Duodenal mucosa (tissue), 2 donors: ENCODE results near the gene ABLIM2.

Experiments
- H3K27ac ChIP-seq: one replicate; pipeline ENCODE4 v1.7.0; 2013; ENCODE audit warnings: low read depth, low read length
- H3K27me3 ChIP-seq, 2 donors: one replicate each; pipeline ENCODE4 v1.7.0; 2013; ENCODE audit warnings: low read length in 2 of 2, control low read depth in 1 of 2; ENCODE audit not compliant: insufficient read depth in 2 of 2, control insufficient read depth in 1 of 2
- H3K36me3 ChIP-seq, 2 donors: one replicate each; pipeline ENCODE4 v1.7.0; 2013; ENCODE audit warnings: low read length in 2 of 2, control low read depth in 1 of 2; ENCODE audit not compliant: insufficient read depth in 2 of 2, control insufficient read depth in 1 of 2
- H3K4me1 ChIP-seq, 2 donors: one replicate each; pipeline ENCODE4 v1.7.0; 2013; ENCODE audit warnings: low read length in 2 of 2, control low read depth in 1 of 2; ENCODE audit not compliant: insufficient read depth in 2 of 2, control insufficient read depth in 1 of 2
- H3K4me3 ChIP-seq, 2 donors: one replicate each; pipeline ENCODE4 v1.7.0; 2013; ENCODE audit warnings: low read length in 2 of 2, low read depth in 1 of 2
- H3K9ac ChIP-seq, 2 donors: one replicate each; pipeline ENCODE4 v1.7.0; 2013; ENCODE audit warnings: low read length in 2 of 2, low read depth in 1 of 2
- H3K9me3 ChIP-seq, 2 donors: one replicate each; pipeline ENCODE4 v1.7.0; 2013; ENCODE audit warnings: low read length in 2 of 2, control low read depth in 1 of 2; ENCODE audit not compliant: control insufficient read depth in 1 of 2

ABLIM2 gene

DNA sequence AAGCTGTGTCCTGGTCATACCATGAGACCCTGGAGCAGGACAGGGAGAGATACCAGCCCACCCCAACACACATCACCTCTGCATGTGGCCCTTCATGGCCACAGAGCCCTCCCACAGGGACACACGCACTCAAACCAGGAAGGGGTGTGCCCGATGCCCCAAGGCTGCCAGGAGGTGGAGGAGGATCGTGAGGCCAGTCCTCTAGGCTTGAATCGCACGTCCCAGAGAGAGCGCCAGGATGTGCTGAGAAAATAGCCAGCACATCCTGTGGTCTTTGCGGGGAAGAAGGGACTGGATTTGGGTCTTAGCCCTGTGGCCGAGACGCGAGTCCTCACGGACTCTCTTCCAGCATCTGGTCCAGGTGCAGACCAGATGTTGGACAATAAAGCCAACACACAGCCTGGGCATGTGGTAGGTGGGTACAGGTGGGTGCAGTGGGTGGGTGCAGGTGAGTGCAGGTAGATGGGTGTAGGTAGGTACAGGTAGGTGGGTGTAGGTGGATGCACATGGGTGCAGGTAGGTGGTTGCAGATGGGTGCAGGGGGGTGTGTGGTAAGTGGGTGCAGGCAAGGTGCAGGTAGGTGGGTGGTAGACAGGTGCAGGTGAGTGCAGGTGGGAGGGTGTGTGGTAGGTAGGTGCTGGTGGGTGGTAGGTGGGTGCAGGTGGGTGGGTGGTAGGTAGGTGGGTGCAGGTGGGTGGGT is 124.6 kb downstream of the ABLIM2 start:
- H3K27ac ChIP-seq = no peak overlapping the region
- H3K9ac ChIP-seq = no peak overlapping the region
- no peaks in the 10 kb centered on the region for H3K9me3 ChIP-seq
- H3K36me3 ChIP-seq = no peaks in the 10 kb centered on the region
- H3K4me1 ChIP-seq = no peaks in the 10 kb centered on the region
- H3K27me3 ChIP-seq = no peaks in the 10 kb centered on the region
- no peak overlapping the region for H3K4me3 ChIP-seq

GRCh38 chr4:8033067-8033755 is 125.4 kb downstream of the ABLIM2 start:
- H3K9me3 ChIP-seq = no peaks in the 10 kb centered on the region
- no peaks in the 10 kb centered on the region for H3K4me1 ChIP-seq
- no peak overlapping the region for H3K27ac ChIP-seq
- no peaks in the 10 kb centered on the region for H3K27me3 ChIP-seq
- H3K36me3 ChIP-seq = no peaks in the 10 kb centered on the region
- H3K9ac ChIP-seq = no peak overlapping the region
- H3K4me3 ChIP-seq = no peak overlapping the region

DNA sequence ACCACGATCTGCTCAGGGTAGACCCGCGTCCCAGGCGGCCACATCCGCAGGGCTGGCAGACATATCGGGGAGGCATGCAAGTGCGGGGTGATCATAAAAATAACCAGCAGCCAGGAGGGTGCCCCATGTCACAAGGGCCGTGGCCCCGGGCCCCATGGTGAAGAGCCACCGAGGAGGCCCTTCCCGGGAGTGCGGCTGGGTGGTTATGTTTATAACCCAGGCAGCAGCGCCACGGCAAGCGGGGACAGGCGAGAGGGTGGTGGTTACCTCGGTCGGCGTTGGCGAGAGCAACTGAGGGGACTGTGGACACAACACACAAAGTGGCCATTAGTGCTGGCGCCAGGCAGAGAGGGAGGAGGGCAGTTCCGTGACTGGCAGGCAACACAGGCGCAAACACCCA is 126.2 kb downstream of the ABLIM2 start:
- Histone ChIP-seq H3K4me3 (no peak overlapping the region), H3K36me3 (no peaks in the 10 kb centered on the region), H3K27me3 (no peaks in the 10 kb centered on the region), H3K9ac (no peak overlapping the region), H3K9me3 (no peaks in the 10 kb centered on the region), H3K4me1 (no peaks in the 10 kb centered on the region), H3K27ac (no peak overlapping the region)

- no peaks in the 10 kb centered on the region for H3K9me3 ChIP-seq
- H3K4me3 ChIP-seq = no peak overlapping the region
- H3K36me3 ChIP-seq = no peaks in the 10 kb centered on the region
- no peak overlapping the region for H3K27ac ChIP-seq
- no peak overlapping the region for H3K9ac ChIP-seq
- no peaks in the 10 kb centered on the region for H3K27me3 ChIP-seq
- H3K4me1 ChIP-seq = no peaks in the 10 kb centered on the region
Observed at GRCh38 chr4:8030121-8030781, 128.4 kb downstream of the ABLIM2 start.

DNA sequence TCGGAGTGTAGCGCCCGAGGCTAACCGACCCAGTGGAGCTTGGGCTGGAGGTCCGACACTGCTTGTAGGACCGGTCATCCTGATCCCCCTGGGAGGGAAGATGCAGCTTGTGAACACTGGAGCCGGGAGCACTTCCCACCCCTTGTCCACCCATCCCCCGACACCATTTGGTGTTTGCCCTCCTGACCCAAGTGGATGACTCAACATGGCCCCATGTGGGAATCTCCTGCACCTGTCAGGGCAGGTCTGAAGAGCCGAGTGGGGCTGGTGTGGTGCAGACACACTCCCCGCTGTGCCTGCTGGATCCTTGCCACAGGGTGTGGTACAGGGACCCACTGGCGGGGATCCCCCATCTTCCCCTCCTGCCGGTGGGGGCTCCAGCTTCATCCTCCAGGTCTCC is 128.9 kb downstream of the ABLIM2 start:
- Histone ChIP-seq H3K4me1 (no peaks in the 10 kb centered on the region), H3K36me3 (no peaks in the 10 kb centered on the region), H3K27me3 (no peaks in the 10 kb centered on the region), H3K27ac (no peak overlapping the region), H3K4me3 (no peak overlapping the region), H3K9me3 (no peaks in the 10 kb centered on the region), H3K9ac (no peak overlapping the region)

GRCh38 chr4:8028884-8029568 is 129.6 kb downstream of the ABLIM2 start:
- H3K9ac ChIP-seq = no peak overlapping the region
- H3K27me3 ChIP-seq = no peaks in the 10 kb centered on the region
- no peaks in the 10 kb centered on the region for H3K36me3 ChIP-seq
- no peak overlapping the region for H3K27ac ChIP-seq
- H3K9me3 ChIP-seq = no peaks in the 10 kb centered on the region
- H3K4me3 ChIP-seq = no peak overlapping the region
- H3K4me1 ChIP-seq = no peaks in the 10 kb centered on the region

DNA sequence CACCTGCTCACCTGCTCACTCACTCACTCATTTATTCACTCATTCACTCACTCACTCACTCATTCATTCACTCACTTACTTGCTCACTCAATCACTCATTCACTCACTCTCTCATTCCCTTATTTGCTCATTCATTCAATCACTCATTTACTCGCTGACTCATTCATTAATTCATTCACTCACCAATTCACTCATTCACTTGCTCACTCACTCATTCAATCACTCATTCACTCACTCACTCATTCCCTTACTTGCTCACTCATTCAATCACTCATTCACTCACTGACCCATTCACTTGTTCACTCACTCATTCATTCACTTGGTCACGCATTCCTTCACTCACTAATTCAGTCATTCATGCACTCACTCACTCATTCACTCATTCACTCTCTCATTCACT is 130.2 kb downstream of the ABLIM2 start:
- H3K9ac ChIP-seq = no peak overlapping the region
- no peaks in the 10 kb centered on the region for H3K27me3 ChIP-seq
- H3K9me3 ChIP-seq = no peaks in the 10 kb centered on the region
- no peak overlapping the region for H3K27ac ChIP-seq
- no peaks in the 10 kb centered on the region for H3K36me3 ChIP-seq
- H3K4me1 ChIP-seq = no peaks in the 10 kb centered on the region
- H3K4me3 ChIP-seq = no peak overlapping the region

DNA sequence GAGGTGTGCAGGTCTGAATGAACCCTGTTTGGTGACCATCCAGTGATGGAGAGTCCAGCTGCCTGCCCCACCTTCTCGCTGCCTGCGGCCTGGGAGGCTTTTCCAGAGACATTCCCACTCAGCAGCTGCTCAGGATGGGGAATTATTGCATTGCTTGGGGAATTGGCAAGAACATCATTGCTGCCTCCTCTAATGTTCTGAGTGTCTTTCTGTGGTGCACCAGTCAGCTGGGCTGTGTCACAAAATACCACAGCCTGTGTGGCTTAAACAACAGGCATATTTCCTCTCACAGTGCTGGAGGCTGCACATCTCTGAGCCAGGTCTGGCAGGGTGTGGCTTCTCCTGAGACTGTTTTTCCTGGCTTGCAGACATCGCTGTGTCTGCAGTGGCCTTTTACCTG is 132.2 kb downstream of the ABLIM2 start:
- Histone ChIP-seq H3K9ac (no peak overlapping the region), H3K27ac (no peak overlapping the region), H3K27me3 (no peaks in the 10 kb centered on the region), H3K36me3 (no peaks in the 10 kb centered on the region), H3K9me3 (no peaks in the 10 kb centered on the region), H3K4me1 (no peaks in the 10 kb centered on the region), H3K4me3 (no peak overlapping the region)

DNA sequence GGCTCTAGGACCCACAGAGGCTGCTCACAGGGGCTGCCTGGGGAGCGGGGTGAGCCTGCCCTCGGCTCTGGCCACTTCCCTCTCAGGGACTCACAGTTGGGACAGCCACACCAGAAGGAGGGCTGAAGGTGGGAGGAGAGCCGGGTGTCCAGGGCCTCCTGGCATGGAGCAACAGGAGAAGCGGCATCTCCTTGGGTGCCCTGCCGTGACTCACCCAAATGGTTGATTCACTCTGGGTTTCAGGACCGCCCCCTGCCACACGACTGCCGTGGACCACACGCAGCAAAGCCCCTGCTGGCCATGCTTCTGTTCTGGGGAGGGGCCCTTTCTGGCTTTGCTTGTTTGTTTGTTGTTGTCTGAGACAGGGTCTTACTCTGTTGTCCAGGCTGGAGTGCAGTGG is 132.9 kb downstream of the ABLIM2 start:
- H3K9me3 ChIP-seq = no peaks in the 10 kb centered on the region
- H3K36me3 ChIP-seq = no peaks in the 10 kb centered on the region
- H3K27ac ChIP-seq = no peak overlapping the region
- no peaks in the 10 kb centered on the region for H3K27me3 ChIP-seq
- no peak overlapping the region for H3K9ac ChIP-seq
- H3K4me3 ChIP-seq = no peak overlapping the region
- H3K4me1 ChIP-seq = no peaks in the 10 kb centered on the region
